Right lobe of liver (tissue), 4 donors: ENCODE results near the gene UCK2.

Experiments
- POLR2A ChIP-seq: fragments of 450-650 bp; IDR thresholded peaks from one replicate; pipeline ENCODE4 v1.6.1; 2017; ENCODE audit warnings: antibody characterized with exemption, mild to moderate bottlenecking
- TF ChIP-seq, protein P1 (sequence below), 4 donors: fragments of 200-600 bp in 3 of 4; fragments of 450-650 bp in 1 of 4; IDR thresholded peaks; one replicate each; pipeline versions ENCODE4 v1.5.1 to v1.8.0; 2016 to 2022; ENCODE audit warnings: antibody characterized with exemption in 4 of 4, mild to moderate bottlenecking in 2 of 4
- donor health status: DM: no; HTN: no; CAD: no.
- donor health status: DM: no; HTN: no; CAD: no.
- donor health status: DM: no; HTN: yes; CAD: no.

DNA sequence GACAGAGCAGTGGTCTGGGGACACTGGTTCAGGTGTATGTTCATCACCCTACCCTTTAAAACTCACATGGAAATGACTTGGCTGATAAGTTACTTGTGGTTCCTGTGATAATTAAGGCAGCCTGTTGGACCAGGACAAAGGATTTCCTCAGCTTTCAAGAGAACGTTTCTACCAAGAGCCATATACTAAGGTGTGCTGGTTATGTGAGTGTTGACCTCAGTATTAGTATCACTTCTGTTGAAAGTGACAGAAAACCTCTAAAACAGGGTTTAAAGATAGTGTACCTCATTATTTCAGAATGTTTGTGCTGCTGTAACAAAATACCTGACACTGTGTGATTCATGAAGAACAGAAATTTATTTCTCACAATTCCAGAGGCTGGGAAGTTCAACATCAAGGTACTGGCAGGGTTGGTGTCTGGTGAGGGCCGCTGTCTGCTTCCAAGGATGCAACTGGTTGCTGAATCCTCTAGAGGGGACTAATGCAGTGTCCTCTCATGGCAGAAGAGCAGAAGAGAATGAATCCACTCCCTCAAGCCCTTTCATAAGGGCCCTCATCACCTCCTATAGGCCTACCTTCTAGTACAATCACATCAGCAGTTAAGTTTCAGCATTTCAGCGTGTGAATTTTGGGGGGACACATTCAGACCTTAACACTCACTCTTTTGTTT, 54.9 kb downstream of the UCK2 start:
- TF ChIP-seq, protein P1, sequence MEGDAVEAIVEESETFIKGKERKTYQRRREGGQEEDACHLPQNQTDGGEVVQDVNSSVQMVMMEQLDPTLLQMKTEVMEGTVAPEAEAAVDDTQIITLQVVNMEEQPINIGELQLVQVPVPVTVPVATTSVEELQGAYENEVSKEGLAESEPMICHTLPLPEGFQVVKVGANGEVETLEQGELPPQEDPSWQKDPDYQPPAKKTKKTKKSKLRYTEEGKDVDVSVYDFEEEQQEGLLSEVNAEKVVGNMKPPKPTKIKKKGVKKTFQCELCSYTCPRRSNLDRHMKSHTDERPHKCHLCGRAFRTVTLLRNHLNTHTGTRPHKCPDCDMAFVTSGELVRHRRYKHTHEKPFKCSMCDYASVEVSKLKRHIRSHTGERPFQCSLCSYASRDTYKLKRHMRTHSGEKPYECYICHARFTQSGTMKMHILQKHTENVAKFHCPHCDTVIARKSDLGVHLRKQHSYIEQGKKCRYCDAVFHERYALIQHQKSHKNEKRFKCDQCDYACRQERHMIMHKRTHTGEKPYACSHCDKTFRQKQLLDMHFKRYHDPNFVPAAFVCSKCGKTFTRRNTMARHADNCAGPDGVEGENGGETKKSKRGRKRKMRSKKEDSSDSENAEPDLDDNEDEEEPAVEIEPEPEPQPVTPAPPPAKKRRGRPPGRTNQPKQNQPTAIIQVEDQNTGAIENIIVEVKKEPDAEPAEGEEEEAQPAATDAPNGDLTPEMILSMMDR (IDR thresholded peaks at IDR 0.05) = no peak
- TF ChIP-seq POLR2A = no peak
